OCI-LY1 (cell line): ENCODE measurements around the gene MAP3K21.

Experiments used
- H2AFZ ChIP-seq: fragments of 200-600 bp; sonication (generic), shearing (Covaris generic); 2 replicates; pipeline ENCODE4 v1.6.0; 2014; ENCODE audit warnings: antibody characterized with exemption, mild to moderate bottlenecking, low read length
- H3F3A ChIP-seq: fragments of 200-600 bp; sonication (generic), shearing (Covaris generic); 2 replicates; pipeline ENCODE4 v1.6.0; 2014; ENCODE audit warnings: mild to moderate bottlenecking, antibody characterized with exemption, low read length, moderate library complexity; ENCODE audit not compliant: insufficient read depth
- H3K27ac ChIP-seq: fragments of 200-600 bp; sonication (generic); 2 replicates; pipeline ENCODE4 v1.5.1; 2014; ENCODE audit warnings: low read length, mixed run types, mild to moderate bottlenecking, low read depth; ENCODE audit not compliant: poor library complexity, severe bottlenecking
- H3K27me3 ChIP-seq: fragments of 200-600 bp; sonication (generic); 2 replicates; pipeline ENCODE4 v1.6.0; 2014; ENCODE audit warnings: antibody characterized with exemption, mild to moderate bottlenecking, low read length, moderate library complexity; ENCODE audit not compliant: insufficient read depth
- H3K36me3 ChIP-seq: fragments of 200-600 bp; sonication (generic); 2 replicates; pipeline ENCODE4 v1.6.1; 2014; ENCODE audit warnings: mild to moderate bottlenecking, antibody characterized with exemption, low read length, moderate library complexity, mixed read lengths; ENCODE audit not compliant: insufficient read depth
- H3K4me1 ChIP-seq: fragments of 200-600 bp; sonication (generic); 2 replicates; pipeline ENCODE4 v1.5.1; 2014; ENCODE audit warnings: mild to moderate bottlenecking, low read length, moderate library complexity; ENCODE audit not compliant: insufficient read depth, severe bottlenecking
- H3K4me2 ChIP-seq: fragments of 200-600 bp; sonication (generic), shearing (Covaris generic); 2 replicates; pipeline ENCODE4 v1.6.1; 2014; ENCODE audit warnings: low read length
- H3K4me3 ChIP-seq: fragments of 200-600 bp; sonication (generic); 2 replicates; pipeline ENCODE4 v1.5.1; 2014; ENCODE audit warnings: low read length, low read depth, mild to moderate bottlenecking, mixed read lengths; ENCODE audit not compliant: poor library complexity, severe bottlenecking
- H3K79me2 ChIP-seq: fragments of 200-600 bp; shearing (Covaris generic); 2 replicates; pipeline ENCODE4 v1.6.1; 2016; ENCODE audit warnings: mixed run types, low read length, mixed read lengths; ENCODE audit not compliant: insufficient read depth
- H3K9ac ChIP-seq: fragments of 200-600 bp; sonication (generic), shearing (Covaris generic); 2 replicates; pipeline ENCODE4 v1.6.1; 2014; ENCODE audit warnings: mild to moderate bottlenecking, low read length, mixed read lengths
- H3K9me2 ChIP-seq: fragments of 200-600 bp; sonication (generic), shearing (Covaris generic); 2 replicates; pipeline ENCODE4 v1.6.1; 2014; ENCODE audit warnings: low read depth, mild to moderate bottlenecking, low read length, mixed read lengths
- H3K9me3 ChIP-seq: fragments of 200-600 bp; shearing (Covaris generic); 2 replicates; pipeline ENCODE4 v1.6.1; 2014; ENCODE audit warnings: low read length, mixed read lengths
- H4K20me1 ChIP-seq: fragments of 200-600 bp; sonication (generic), shearing (Covaris generic); 2 replicates; pipeline ENCODE4 v1.6.0; 2016; ENCODE audit warnings: mild to moderate bottlenecking, low read length; ENCODE audit not compliant: insufficient read depth
- EZH2 ChIP-seq: fragments of 200-600 bp; sonication (generic), shearing (Covaris generic); IDR thresholded peaks from 2 replicates; pipeline ENCODE4 v1.8.0; 2017; ENCODE audit warnings: borderline replicate concordance, mixed run types, mild to moderate bottlenecking, antibody characterized with exemption, low read length, moderate library complexity, mixed read lengths
- TF ChIP-seq, protein P1 (sequence below): fragments of 200-600 bp; sonication (generic), shearing (Covaris generic); IDR thresholded peaks from 2 replicates; pipeline ENCODE4 v1.5.1; 2017; ENCODE audit warnings: mild to moderate bottlenecking, antibody characterized with exemption, low read length, moderate library complexity, mixed read lengths

Gene MAP3K21

DNA sequence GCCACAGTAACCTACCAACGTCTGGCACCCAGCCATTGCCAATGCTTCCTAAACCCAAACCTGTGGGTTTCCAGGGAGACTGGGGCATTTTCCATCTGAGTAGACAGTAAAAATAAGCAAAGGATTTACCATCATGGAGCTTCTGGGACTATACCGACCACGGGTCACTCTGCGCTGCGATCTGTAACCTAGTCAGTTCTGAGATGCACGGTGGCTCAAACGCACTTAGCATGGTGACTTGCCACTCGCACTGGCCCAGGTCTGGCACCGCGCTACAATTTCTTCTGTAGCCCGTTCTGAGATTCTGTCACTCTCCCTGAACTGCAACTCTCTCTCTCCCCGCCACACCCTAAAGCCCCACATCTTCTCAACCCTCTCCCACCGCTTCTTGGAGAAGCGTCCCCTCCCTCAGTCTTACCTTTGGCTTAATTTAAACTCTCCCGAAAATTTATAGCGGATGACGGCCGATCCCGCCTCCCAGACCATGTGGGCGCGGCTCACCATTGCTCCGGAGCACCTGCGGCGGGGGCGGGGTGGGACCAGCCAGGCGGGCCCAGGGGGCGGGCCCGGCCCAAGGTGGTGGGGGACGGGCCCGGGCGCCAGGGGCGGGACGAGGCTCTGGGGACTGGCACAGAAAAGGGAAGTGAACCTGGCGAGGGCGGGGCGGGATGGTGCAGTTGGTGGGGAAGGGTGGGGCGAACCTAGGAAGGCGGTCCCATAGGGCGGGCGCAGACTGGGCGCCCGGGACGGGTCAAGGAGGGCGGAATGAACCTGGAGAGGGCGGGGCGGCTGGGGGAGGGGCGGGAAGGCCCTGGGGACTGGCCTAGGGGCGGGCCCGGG is 493 bp upstream of the MAP3K21 start:
- Histone ChIP-seq H4K20me1 (no peaks in the 10 kb centered on the region), H3K4me2 (peak overlapping the region; percentile 73), H3K27ac (no peak overlapping the region), H3K79me2 (no peaks in the 10 kb centered on the region), H3K9me2 (no peaks in the 10 kb centered on the region), H3K9ac (no peak overlapping the region), H3K36me3 (no peaks in the 10 kb centered on the region; the same call in 1 of the 2 replicates), H2AFZ (no peak overlapping the region), H3K4me1 (peaks cover 6% of the 10 kb centered on the region), H3F3A (no peaks in the 10 kb centered on the region), H3K9me3 (no peaks in the 10 kb centered on the region), H3K4me3 (peak overlapping the region; percentile 52), H3K27me3 (no peaks in the 10 kb centered on the region)
- no peak for TF ChIP-seq EZH2
- TF ChIP-seq, protein P1, sequence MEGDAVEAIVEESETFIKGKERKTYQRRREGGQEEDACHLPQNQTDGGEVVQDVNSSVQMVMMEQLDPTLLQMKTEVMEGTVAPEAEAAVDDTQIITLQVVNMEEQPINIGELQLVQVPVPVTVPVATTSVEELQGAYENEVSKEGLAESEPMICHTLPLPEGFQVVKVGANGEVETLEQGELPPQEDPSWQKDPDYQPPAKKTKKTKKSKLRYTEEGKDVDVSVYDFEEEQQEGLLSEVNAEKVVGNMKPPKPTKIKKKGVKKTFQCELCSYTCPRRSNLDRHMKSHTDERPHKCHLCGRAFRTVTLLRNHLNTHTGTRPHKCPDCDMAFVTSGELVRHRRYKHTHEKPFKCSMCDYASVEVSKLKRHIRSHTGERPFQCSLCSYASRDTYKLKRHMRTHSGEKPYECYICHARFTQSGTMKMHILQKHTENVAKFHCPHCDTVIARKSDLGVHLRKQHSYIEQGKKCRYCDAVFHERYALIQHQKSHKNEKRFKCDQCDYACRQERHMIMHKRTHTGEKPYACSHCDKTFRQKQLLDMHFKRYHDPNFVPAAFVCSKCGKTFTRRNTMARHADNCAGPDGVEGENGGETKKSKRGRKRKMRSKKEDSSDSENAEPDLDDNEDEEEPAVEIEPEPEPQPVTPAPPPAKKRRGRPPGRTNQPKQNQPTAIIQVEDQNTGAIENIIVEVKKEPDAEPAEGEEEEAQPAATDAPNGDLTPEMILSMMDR = no peak

DNA sequence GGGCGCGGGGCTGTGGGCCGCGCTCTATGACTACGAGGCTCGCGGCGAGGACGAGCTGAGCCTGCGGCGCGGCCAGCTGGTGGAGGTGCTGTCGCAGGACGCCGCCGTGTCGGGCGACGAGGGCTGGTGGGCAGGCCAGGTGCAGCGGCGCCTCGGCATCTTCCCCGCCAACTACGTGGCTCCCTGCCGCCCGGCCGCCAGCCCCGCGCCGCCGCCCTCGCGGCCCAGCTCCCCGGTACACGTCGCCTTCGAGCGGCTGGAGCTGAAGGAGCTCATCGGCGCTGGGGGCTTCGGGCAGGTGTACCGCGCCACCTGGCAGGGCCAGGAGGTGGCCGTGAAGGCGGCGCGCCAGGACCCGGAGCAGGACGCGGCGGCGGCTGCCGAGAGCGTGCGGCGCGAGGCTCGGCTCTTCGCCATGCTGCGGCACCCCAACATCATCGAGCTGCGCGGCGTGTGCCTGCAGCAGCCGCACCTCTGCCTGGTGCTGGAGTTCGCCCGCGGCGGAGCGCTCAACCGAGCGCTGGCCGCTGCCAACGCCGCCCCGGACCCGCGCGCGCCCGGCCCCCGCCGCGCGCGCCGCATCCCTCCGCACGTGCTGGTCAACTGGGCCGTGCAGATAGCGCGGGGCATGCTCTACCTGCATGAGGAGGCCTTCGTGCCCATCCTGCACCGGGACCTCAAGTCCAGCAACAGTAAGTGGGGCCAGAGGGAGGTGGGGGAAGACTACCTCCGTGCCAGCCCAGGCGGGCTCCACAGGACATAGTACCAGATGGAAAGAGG is 808 bp downstream of the MAP3K21 start:
- H3K4me1 ChIP-seq = peaks cover 6% of the 10 kb centered on the region
- no peaks in the 10 kb centered on the region for H3F3A ChIP-seq

DNA sequence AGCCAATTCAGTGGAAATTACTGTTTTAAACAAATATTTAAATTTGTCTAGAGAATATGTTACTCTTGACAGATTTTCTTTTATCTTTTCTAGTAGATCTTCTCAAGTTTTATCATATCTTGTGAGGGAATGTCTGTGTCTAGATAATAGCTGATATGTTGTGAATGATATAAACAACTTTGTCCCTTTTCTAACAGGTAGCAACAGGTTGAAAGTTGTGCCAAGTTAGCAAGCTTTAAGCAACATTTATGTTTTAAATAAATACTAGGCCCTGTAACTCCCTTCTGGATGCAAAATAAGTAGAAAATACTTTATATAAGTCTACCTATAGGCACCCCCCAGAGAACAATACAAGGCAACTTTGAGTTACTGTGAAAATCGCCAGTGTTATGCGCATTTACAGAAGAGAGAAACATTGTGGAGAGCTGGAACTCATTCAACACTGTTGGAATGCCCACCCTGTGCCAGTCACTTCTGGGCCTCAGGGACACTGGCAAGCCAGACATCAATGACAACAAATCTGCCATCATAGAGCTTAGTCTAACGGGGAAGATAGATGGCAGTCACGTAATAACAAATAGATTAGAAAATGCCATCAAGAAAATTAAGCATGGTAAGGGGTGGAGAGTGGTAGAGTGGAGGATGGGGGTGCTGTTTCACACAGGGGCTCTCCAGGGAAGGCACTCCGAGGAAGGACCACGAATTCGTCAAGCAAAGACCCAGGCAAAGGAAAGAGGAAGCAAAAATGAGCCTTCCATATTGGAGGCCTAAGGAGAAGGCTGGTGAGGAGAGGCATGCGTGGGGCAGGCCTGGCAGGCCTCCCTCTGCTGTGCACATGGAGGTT is 4.4 kb downstream of the MAP3K21 start:
- TF ChIP-seq, protein P1 = no peak
- no peak for TF ChIP-seq EZH2
- H3K36me3 ChIP-seq = no peaks in the 10 kb centered on the region
- H4K20me1 ChIP-seq = no peaks in the 10 kb centered on the region
- H3K9me3 ChIP-seq = no peaks in the 10 kb centered on the region
- H3K4me1 ChIP-seq = peaks cover 6% of the 10 kb centered on the region
- H3K4me2 ChIP-seq = no peak overlapping the region
- H3K27ac ChIP-seq = no peak overlapping the region
- H3K27me3 ChIP-seq = no peaks in the 10 kb centered on the region
- H3K9ac ChIP-seq = no peak overlapping the region
- H3K4me3 ChIP-seq = no peak overlapping the region
- H3F3A ChIP-seq = no peaks in the 10 kb centered on the region
- no peak overlapping the region for H2AFZ ChIP-seq
- no peaks in the 10 kb centered on the region for H3K9me2 ChIP-seq
- H3K79me2 ChIP-seq = no peaks in the 10 kb centered on the region

More for the DNA sequence above, 808 bp downstream of the MAP3K21 start:
- Histone ChIP-seq H3K4me3 (peak overlapping the region; percentile 74), H2AFZ (peak overlapping the region; percentile 25; the same call in 1 of the 2 replicates), H3K79me2 (no peaks in the 10 kb centered on the region), H3K9ac (peak overlapping the region; percentile 64), H3K27ac (no peak overlapping the region), H3K27me3 (no peaks in the 10 kb centered on the region), H3K36me3 (no peaks in the 10 kb centered on the region; the same call in 1 of the 2 replicates), H3K9me2 (no peaks in the 10 kb centered on the region), H3K9me3 (no peaks in the 10 kb centered on the region), H3K4me2 (peak overlapping the region; percentile 91), H4K20me1 (no peaks in the 10 kb centered on the region)
- TF ChIP-seq, protein P1 = no peak
- TF ChIP-seq EZH2 = no peak
